Measurements from ENCODE around the gene TRAPPC2.

TRAPPC2 gene

DNA sequence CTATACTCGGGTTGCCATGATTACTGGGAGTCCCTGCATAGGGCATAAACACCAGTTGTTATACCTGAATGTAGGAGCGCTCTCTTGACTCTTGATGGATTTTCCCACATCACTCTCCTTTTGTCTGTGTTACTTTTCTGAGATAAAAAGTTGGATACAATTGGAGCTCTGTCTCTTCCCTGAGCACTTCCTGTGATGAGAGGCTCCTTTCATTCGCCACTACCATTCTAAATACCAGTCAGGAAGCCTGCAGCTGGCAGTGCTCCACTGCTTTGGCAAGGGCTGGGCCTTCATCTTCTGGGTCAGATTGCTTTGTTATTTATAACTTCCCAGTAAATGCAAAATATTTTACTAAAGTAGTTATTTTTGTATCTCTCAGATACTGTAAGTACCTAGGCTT, 67.6 kb downstream of the TRAPPC2 start:
- DNase-seq, result no peak

- DNase-seq, result no peak
Measured at GRCh38 chrX:13664020-13664419, 70.4 kb downstream of the TRAPPC2 start.

GRCh38 chrX:13662355-13662791, 72.0 kb downstream of the TRAPPC2 start:
- peak; percentile 72 for DNase-seq

Data from fibroblast of skin of abdomen (primary cell).